GM23248 (cell line): ENCODE data around the gene AGER.

Experiments used
- EZH2 ChIP-seq: fragments of 200-600 bp; sonication (generic); IDR thresholded peaks from 2 replicates; pipeline ENCODE4 v1.6.1; 2018; ENCODE audit warnings: antibody characterized with exemption, mild to moderate bottlenecking; ENCODE audit not compliant: insufficient read depth, poor library complexity, severe bottlenecking
- EZH2phosphoT487 ChIP-seq: fragments of 200-600 bp; sonication (generic); IDR thresholded peaks from 2 replicates; pipeline ENCODE4 v1.6.1; 2018; ENCODE audit warnings: antibody characterized with exemption, moderate library complexity, mild to moderate bottlenecking, low read depth; ENCODE audit not compliant: insufficient read depth

- no peak for TF ChIP-seq EZH2
- no peak for TF ChIP-seq EZH2phosphoT487
Measured at GRCh38 chr6:32181148-32181702, 2.8 kb downstream of the AGER start.
